Astrocyte (in vitro differentiated cells and primary cell): ENCODE results near the gene DSCAM. TPM values are rescaled to one million over a fixed set of nuclear protein-coding genes. Genes with fewer than 3 reads are reported as not detected.

Source experiments
- DNase-seq: peaks from one replicate; pipeline ENCODE4 v3.0.0-alpha.2; 2010; ENCODE audit warnings: low read depth
- FAIRE-seq: peaks from 2 replicates; lab custom pipeline; 2011; peaks lifted over from hg19 to GRCh38; lab: Jason Lieb, UNC
- H2AFZ ChIP-seq: 2 replicates; pipeline ENCODE4 v1.6.0; 2012; ENCODE audit warnings: low read depth, low read length, inconsistent platforms
- H3K27ac ChIP-seq: 2 replicates; pipeline ENCODE4 v1.5.1; 2011; ENCODE audit warnings: low read depth, low read length, inconsistent platforms
- H3K27me3 ChIP-seq: 2 replicates; pipeline ENCODE4 v1.6.0; 2011; ENCODE audit warnings: low read length, inconsistent platforms; ENCODE audit not compliant: insufficient read depth
- H3K36me3 ChIP-seq: 2 replicates; pipeline ENCODE4 v1.5.1; 2011; ENCODE audit warnings: low read length, inconsistent platforms; ENCODE audit not compliant: insufficient read depth
- H3K4me1 ChIP-seq: 2 replicates; pipeline ENCODE4 v1.5.1; 2011; ENCODE audit warnings: low read length, inconsistent platforms; ENCODE audit not compliant: insufficient read depth
- H3K4me2 ChIP-seq: 2 replicates; pipeline ENCODE4 v1.6.0; 2012; ENCODE audit warnings: low read length, inconsistent platforms
- H3K4me3 ChIP-seq: 2 replicates; pipeline ENCODE4 v1.5.1; 2011; ENCODE audit warnings: low read depth, mild to moderate bottlenecking, low read length, inconsistent platforms; ENCODE audit not compliant: insufficient read depth
- H3K79me2 ChIP-seq: 2 replicates; pipeline ENCODE4 v1.6.0; 2012; ENCODE audit warnings: mild to moderate bottlenecking, low read length, inconsistent platforms; ENCODE audit not compliant: insufficient read depth
- H3K9ac ChIP-seq: 2 replicates; pipeline ENCODE4 v1.6.0; 2012; ENCODE audit warnings: mild to moderate bottlenecking, low read length, inconsistent platforms
- H3K9me3 ChIP-seq: 2 replicates; pipeline ENCODE4 v1.5.1; 2012; ENCODE audit warnings: low read depth, mild to moderate bottlenecking, low read length, inconsistent platforms; ENCODE audit not compliant: insufficient read depth
- H4K20me1 ChIP-seq: 2 replicates; pipeline ENCODE4 v1.6.0; 2012; ENCODE audit warnings: low read length, inconsistent platforms; ENCODE audit not compliant: insufficient read depth
- H3K27ac Mint-ChIP-seq: one replicate; pipeline ENCODE4 v1.8.0; 2021; ENCODE audit warnings: mild to moderate bottlenecking, mixed read lengths; ENCODE audit not compliant: unreplicated experiment
- H3K27me3 Mint-ChIP-seq: one replicate; pipeline ENCODE4 v1.8.0; 2021; ENCODE audit warnings: low read depth, mixed read lengths; ENCODE audit not compliant: unreplicated experiment
- H3K36me3 Mint-ChIP-seq: one replicate; pipeline ENCODE4 v1.8.0; 2021; ENCODE audit warnings: low read depth, mixed read lengths; ENCODE audit not compliant: unreplicated experiment
- H3K4me1 Mint-ChIP-seq: one replicate; pipeline ENCODE4 v1.8.0; 2021; ENCODE audit warnings: low read depth, mixed read lengths; ENCODE audit not compliant: unreplicated experiment
- H3K4me3 Mint-ChIP-seq: one replicate; pipeline ENCODE4 v1.8.0; 2021; ENCODE audit warnings: mild to moderate bottlenecking, moderate library complexity, mixed read lengths; ENCODE audit not compliant: unreplicated experiment
- H3K9me3 Mint-ChIP-seq: one replicate; pipeline ENCODE4 v1.8.0; 2021; ENCODE audit warnings: mild to moderate bottlenecking, mixed read lengths; ENCODE audit not compliant: unreplicated experiment
- CTCF ChIP-seq: IDR thresholded peaks from 2 replicates; pipeline ENCODE4 v1.5.1; 2011; ENCODE audit warnings: low read depth, mild to moderate bottlenecking, inconsistent platforms, low read length, moderate library complexity; ENCODE audit not compliant: insufficient read depth
- EZH2 ChIP-seq: IDR thresholded peaks from 2 replicates; pipeline ENCODE4 v1.6.1; 2012; ENCODE audit warnings: mild to moderate bottlenecking, low read length, inconsistent platforms; ENCODE audit not compliant: insufficient read depth
- total RNA-seq: library from RNA; stranded (reverse); gene quantifications from 2 replicates; pipeline ENCODE4 v1.2.1, GENCODE V29; 2021

DSCAM gene
- total RNA-seq, 1 donor from 2014 or later = 0.18 TPM

- no peaks in the 10 kb centered on the region for H3K9me3 ChIP-seq
- Mint-ChIP-seq H3K9me3 (peaks cover 3% of the 10 kb centered on the region), H3K4me3 (no peak overlapping the region), H3K27me3 (peaks cover 4% of the 10 kb centered on the region), H3K4me1 (no peaks in the 10 kb centered on the region), H3K36me3 (no peaks in the 10 kb centered on the region), H3K27ac (no peak overlapping the region)
- TF ChIP-seq EZH2 (no peak), CTCF (no peak)
- no peaks in the 10 kb centered on the region for H3K4me1 ChIP-seq
- H4K20me1 ChIP-seq = no peaks in the 10 kb centered on the region
- no peak overlapping the region for H3K4me3 ChIP-seq
- no peak overlapping the region for H3K27ac ChIP-seq
- FAIRE-seq = no peak
- H3K9ac ChIP-seq = no peak overlapping the region
- no peaks in the 10 kb centered on the region for H3K79me2 ChIP-seq
- no peaks in the 10 kb centered on the region for H3K36me3 ChIP-seq
- DNase-seq = no peak
- H2AFZ ChIP-seq = no peak overlapping the region
- H3K4me2 ChIP-seq = no peak overlapping the region
- H3K27me3 ChIP-seq = no peaks in the 10 kb centered on the region
Measured at GRCh38 chr21:40766381-40766780, 80.6 kb downstream of the DSCAM start.

GRCh38 chr21:40765811-40766210 lies 81.1 kb downstream of the DSCAM start:
- no peak overlapping the region for H3K27ac ChIP-seq
- H3K9ac ChIP-seq = no peak overlapping the region
- H3K4me1 Mint-ChIP-seq = no peaks in the 10 kb centered on the region
- no peaks in the 10 kb centered on the region for H4K20me1 ChIP-seq
- no peaks in the 10 kb centered on the region for H3K36me3 Mint-ChIP-seq
- H3K4me1 ChIP-seq = no peaks in the 10 kb centered on the region
- no peak overlapping the region for H3K27ac Mint-ChIP-seq
- no peak overlapping the region for H3K4me3 Mint-ChIP-seq
- peaks cover 4% of the 10 kb centered on the region for H3K27me3 Mint-ChIP-seq
- DNase-seq = no peak
- H3K27me3 ChIP-seq = no peaks in the 10 kb centered on the region
- H3K9me3 ChIP-seq = no peaks in the 10 kb centered on the region
- no peak for FAIRE-seq
- no peak for TF ChIP-seq EZH2
- TF ChIP-seq CTCF = no peak
- H3K36me3 ChIP-seq = no peaks in the 10 kb centered on the region
- no peak overlapping the region for H3K4me2 ChIP-seq
- H2AFZ ChIP-seq = no peak overlapping the region
- H3K79me2 ChIP-seq = no peaks in the 10 kb centered on the region
- H3K9me3 Mint-ChIP-seq = peaks cover 3% of the 10 kb centered on the region
- no peak overlapping the region for H3K4me3 ChIP-seq

- no peaks in the 10 kb centered on the region for H3K4me1 ChIP-seq
- peaks cover 13% of the 10 kb centered on the region for H3K9me3 Mint-ChIP-seq
- no peak overlapping the region for H3K27ac ChIP-seq
- DNase-seq = peak; percentile 10
- H3K4me2 ChIP-seq = no peak overlapping the region
- no peak overlapping the region for H3K4me3 Mint-ChIP-seq
- no peaks in the 10 kb centered on the region for H3K27me3 ChIP-seq
- no peak overlapping the region for H2AFZ ChIP-seq
- no peaks in the 10 kb centered on the region for H3K79me2 ChIP-seq
- TF ChIP-seq EZH2 (no peak), CTCF (no peak)
- H3K36me3 ChIP-seq = no peaks in the 10 kb centered on the region
- H3K36me3 Mint-ChIP-seq = no peaks in the 10 kb centered on the region
- no peak overlapping the region for H3K9ac ChIP-seq
- no peak overlapping the region for H3K4me3 ChIP-seq
- no peaks in the 10 kb centered on the region for H4K20me1 ChIP-seq
- peaks cover 1% of the 10 kb centered on the region for H3K27me3 Mint-ChIP-seq
- FAIRE-seq = no peak
- H3K27ac Mint-ChIP-seq = no peak overlapping the region
- peaks cover 3% of the 10 kb centered on the region for H3K9me3 ChIP-seq
- H3K4me1 Mint-ChIP-seq = no peaks in the 10 kb centered on the region
Measured at GRCh38 chr21:40760821-40761220, 86.1 kb downstream of the DSCAM start.
